ENCODE data around the gene HTR2A.

HTR2A gene

DNA sequence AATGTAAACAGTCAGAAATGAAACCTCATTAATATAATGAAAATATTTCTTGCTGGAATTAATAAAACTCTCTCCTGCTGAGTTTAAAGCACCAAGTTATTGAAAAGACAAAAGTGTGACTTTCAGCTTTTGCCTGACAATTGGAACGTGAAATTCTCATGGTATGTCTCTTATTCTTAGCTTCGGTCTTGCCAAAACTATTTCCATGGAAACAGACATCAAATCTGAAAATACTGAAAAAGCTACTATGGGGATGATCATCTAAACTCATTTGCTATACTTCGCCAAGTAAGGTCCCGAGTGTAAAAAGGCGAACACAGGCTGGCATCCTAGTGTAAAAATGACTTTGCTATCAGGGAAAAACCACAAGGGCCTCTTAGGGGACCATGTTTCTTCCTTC lies 22.8 kb downstream of the HTR2A start:
- in situ Hi-C loops (cut with MboI; ENCODE audit: low sequenced_read_pairs) = no loop called here

DNA sequence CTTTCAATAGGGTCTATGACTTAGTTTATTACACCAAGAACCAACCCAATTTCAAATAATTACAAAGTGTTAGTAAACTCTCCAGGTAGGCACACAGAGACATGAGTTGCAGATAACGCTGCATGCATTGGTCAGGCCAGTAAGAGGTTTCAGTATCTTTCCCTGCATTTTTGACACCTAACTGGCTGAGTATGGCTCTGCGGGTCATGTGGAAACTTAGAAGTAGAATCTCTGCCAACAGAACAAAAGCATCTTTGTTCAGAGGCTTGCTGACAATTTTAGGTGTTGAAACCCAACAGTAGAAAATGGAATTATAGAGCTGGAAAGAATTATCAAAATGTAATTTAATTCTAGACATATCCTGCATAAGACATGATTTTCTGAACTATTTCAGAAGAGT lies 25.3 kb downstream of the HTR2A start:
- in situ Hi-C loops (cut with MboI; ENCODE audit: low sequenced_read_pairs) = no loop called here

DNA sequence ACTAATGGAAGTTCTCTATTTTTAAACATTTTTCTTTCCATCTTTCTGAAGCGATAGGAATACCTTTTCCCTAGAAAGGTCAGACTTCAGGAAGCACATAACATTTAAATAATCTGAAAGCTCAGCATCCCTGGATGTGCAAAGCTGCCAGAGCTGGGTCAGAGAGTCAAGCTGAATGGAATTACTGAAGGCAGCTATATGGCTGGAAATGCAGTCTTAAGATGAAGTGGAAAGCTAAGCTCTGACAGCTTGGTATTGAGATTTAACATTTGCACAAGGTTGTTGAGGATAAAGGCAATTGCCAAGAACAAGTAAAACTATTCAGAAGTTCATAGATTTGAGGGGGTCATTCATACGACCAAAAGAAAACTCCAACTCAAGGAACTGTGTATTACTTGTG lies 28.8 kb downstream of the HTR2A start:
- in situ Hi-C loops (cut with MboI; ENCODE audit: low sequenced_read_pairs) = no loop called here

DNA sequence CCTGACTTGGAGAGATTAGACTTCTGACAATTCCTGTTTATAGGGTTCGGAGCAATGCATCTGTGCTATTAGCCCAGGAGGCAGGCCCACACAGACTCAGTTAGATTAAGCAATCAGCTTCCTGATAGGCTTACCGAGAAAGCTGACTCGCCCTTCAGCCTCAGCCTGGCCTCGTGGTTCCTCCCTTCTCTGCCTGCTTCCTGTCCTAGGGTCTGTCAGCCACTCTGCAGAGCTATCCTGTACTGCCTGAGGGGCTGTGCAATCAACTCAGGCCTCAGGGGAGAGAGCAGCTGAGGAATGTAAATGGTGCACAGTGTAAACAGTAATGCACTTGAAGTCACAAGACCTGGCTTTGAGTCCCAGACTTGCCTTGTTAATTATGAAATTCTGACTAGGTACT lies 30.7 kb downstream of the HTR2A start:
- in situ Hi-C loops (cut with MboI; ENCODE audit: low sequenced_read_pairs) = no loop called here

GRCh38 chr13:46864941-46865340 lies 31.9 kb downstream of the HTR2A start:
- in situ Hi-C loops (cut with MboI; ENCODE audit: low sequenced_read_pairs) = no loop called here

GRCh38 chr13:46861959-46862358 lies 34.9 kb downstream of the HTR2A start:
- in situ Hi-C loops (cut with MboI; ENCODE audit: low sequenced_read_pairs) = no loop called here

GRCh38 chr13:46860722-46861121 lies 36.1 kb downstream of the HTR2A start:
- in situ Hi-C loops (cut with MboI; ENCODE audit: low sequenced_read_pairs) = no loop called here

DNA sequence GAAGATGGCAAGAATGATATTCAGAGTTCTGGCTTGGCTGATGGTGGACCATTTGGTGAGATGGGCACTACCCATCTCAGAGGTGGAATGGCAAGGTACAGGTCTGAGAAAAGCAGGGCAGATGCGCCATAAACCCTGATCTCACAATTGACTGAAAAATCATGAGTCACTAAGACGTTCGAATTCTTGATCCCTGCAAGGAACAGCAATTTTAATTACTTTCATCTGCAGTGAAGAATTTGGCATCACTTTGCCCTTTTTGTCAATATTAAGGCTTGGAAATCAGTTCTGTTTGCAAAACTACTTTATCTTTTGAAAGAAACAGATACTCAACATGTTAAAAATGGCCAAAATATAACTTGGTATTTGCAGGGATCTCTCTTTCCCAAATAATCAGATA lies 38.1 kb downstream of the HTR2A start:
- in situ Hi-C loops (cut with MboI; ENCODE audit: low sequenced_read_pairs) = no loop called here

- in situ Hi-C loops (cut with MboI; ENCODE audit: low sequenced_read_pairs) = no loop called here
Measured at GRCh38 chr13:46858163-46858562, 38.7 kb downstream of the HTR2A start.

GRCh38 chr13:46855664-46856063 lies 41.2 kb downstream of the HTR2A start:
- in situ Hi-C loops (cut with MboI; ENCODE audit: low sequenced_read_pairs) = no loop called here

DNA sequence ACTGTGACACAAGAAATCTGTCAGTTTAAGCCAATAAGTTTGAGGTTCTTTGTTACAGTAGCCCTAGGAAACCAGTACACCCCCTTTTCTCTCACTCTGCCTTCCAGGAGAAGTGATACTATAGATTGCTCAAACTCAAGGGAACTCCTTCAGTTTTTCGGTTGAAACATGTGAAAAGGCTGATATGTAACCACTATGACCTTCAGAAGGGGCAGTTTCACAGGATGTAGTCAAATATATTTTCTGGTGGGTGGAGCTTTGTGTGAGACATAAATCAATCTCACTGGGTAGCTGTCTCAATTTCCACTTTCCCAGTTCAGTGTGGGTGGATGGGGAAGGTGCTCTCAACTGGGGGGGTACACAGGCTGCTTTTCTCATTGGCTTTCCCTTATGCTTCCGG lies 41.7 kb downstream of the HTR2A start:
- in situ Hi-C loops (cut with MboI; ENCODE audit: low sequenced_read_pairs) = no loop called here

DNA sequence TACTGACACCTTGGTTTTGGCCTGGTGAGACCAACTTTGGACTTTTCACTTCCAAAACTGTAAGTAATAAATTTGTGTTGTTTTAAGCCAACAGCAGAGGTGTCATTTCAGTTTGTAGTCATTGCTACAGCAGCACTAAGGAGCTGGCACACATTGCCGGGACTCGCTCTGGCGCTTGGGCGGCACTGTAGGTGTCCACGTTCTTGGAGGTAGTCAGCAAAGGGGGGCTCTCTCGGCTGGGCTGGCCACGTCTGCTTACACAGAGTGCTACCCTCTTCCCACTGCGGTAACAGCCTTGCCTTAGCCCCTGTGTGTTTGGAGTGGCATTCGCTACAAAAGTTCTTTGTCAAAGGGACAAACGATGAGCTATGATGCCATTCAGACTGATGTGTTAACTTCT lies 44.7 kb downstream of the HTR2A start:
- in situ Hi-C loops (cut with MboI; ENCODE audit: low sequenced_read_pairs) = no loop called here

- in situ Hi-C loops (cut with MboI; ENCODE audit: low sequenced_read_pairs) = no loop called here
Measured at GRCh38 chr13:46850214-46850613, 46.6 kb downstream of the HTR2A start.

GRCh38 chr13:46846726-46847125 lies 50.1 kb downstream of the HTR2A start:
- in situ Hi-C loops (cut with MboI; ENCODE audit: low sequenced_read_pairs) = no loop called here

- in situ Hi-C loops (cut with MboI; ENCODE audit: low sequenced_read_pairs) = no loop called here
Measured at GRCh38 chr13:46845146-46845545, 51.7 kb downstream of the HTR2A start.

DNA sequence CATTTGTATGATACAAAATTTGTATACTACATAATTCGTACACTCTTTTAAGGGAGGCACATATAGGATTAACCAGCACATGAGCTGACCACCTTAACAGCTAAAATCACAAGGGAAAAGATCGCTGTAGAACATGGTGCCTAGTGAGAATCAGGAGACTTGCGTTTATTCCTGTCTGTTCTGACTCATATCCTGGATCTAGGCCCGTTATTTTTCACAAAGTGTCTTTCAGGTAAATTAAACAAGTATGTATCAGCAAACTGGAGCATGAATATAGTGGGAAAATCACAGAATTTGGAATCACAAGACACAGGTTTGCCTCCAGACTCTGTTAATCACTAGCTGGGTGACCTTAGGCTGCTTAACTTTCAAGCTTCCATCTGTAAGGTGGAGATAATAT lies 52.4 kb downstream of the HTR2A start:
- in situ Hi-C loops (cut with MboI; ENCODE audit: low sequenced_read_pairs) = no loop called here

DNA sequence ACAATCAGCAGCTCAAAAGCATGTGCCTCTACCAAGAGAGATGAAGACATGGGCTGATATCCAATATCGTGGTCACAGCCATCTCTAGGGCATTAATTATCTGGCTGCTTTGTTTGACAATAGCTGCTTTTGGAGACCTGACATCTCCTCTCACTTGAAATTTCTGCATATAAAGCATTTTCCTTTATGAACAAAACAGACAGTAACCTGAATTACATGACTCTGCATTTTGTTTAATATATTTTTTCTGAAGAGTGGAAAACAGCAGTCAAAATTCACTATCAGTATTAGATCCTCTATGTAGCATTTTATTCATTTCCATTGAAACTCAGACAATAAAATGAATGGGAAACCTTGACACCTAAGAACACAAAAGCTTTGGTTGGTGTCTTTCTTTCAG lies 57.5 kb downstream of the HTR2A start:
- in situ Hi-C loops (cut with MboI; ENCODE audit: low sequenced_read_pairs) = no loop called here

GRCh38 chr13:46834657-46835056 lies 62.2 kb downstream of the HTR2A start:
- in situ Hi-C loops (cut with MboI; ENCODE audit: low sequenced_read_pairs) = no loop called here

GRCh38 chr13:46831588-46832194 lies 65.2 kb downstream of the HTR2A start:
- in situ Hi-C loops (cut with MboI; ENCODE audit: low sequenced_read_pairs) = no loop called here

- in situ Hi-C loops (cut with MboI; ENCODE audit: low sequenced_read_pairs) = no loop called here
Measured at GRCh38 chr13:46830405-46831005, 66.3 kb downstream of the HTR2A start.

DNA sequence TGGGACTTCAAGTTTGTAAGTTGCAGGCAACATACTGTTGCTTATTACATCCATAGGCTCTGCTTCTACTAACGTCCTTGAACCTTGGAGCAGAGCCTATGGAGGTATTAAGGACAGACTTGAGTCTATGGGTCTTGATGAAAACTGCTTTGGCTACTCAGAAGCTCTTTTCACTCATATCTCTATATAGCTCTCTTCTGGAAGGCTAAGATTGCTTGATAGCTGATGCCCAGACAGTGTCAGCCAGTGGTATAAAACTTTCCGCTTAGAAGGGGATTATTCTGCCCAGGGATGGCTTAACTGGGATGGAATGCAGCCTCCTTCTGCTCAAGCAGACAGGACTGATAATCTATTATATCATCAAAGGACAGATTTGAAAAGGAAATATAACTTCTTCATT lies 74.3 kb downstream of the HTR2A start:
- in situ Hi-C loops (cut with MboI; ENCODE audit: low sequenced_read_pairs) = no loop called here

DNA sequence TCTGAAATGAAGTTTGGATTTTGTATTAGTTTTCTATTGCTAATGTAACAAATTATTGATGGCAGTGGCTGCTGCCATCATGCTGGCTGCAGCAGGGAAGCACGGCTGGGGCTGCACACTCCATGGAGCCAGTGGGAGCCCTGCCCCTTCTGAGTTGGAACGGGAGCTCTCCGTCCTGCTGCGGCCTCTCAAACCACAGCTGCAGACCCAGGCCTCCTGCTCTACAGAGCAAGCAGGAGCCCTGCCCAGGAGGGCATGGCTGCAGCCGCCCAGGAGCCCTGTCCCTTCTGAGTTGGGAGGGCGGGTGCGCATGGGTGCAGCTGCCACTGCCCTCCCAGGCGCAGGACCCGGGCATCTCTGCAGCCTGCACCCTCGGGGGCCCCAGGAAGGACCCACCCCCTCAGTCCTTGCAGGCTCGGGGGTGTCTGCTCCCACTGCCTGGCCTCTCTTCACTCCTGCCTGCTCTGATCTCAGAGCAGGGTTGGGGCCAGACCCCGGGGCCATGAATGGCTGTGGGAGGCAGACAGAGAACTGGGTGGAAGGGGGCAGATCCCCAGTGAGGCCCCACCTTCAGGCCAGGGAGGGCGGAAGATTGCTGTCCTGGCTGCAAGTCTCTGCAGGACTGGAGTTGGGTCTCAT lies 78.9 kb downstream of the HTR2A start:
- in situ Hi-C loops (cut with MboI; ENCODE audit: low sequenced_read_pairs) = no loop called here

DNA sequence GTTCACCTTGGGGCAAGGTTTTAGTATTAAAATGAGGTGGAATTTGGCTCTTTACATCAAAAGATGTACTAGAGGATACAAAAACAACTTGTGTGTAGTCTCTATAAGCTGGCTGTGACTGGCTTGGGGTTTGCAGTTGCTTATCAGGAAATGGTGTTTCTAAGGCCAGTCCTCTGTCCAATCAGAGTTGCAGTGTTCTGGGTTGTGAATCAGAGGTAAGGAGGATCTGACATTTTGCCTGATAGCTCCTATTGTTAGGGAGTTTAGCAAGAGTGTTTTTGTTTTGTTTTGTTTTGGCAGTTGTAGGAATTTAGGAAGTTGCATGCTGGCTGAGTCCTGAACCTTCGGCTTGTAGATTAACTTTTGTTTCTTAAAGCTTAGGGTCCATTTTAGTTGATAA lies 79.8 kb downstream of the HTR2A start:
- in situ Hi-C loops (cut with MboI; ENCODE audit: low sequenced_read_pairs) = no loop called here

All from hTERT RPE-1 (cell line).